GM21360 (cell line): ENCODE data around the gene CTSZ.
A peak's percentile ranks its signal among the peaks of the same experiment; 100 is the strongest.
"Not testable (repeated sequence)": the region's sequence is repeated elsewhere in the genome, so short reads cannot be mapped to it uniquely, and the experiment has no call there.

Source experiments
- ATAC-seq: cut with Tn5 transposase; IDR thresholded peaks from one replicate; pipeline ENCODE4 v1.9.1; 2021; ENCODE audit warnings: mild to moderate bottlenecking, moderate library complexity; ENCODE audit not compliant: unreplicated experiment

CTSZ gene

DNA sequence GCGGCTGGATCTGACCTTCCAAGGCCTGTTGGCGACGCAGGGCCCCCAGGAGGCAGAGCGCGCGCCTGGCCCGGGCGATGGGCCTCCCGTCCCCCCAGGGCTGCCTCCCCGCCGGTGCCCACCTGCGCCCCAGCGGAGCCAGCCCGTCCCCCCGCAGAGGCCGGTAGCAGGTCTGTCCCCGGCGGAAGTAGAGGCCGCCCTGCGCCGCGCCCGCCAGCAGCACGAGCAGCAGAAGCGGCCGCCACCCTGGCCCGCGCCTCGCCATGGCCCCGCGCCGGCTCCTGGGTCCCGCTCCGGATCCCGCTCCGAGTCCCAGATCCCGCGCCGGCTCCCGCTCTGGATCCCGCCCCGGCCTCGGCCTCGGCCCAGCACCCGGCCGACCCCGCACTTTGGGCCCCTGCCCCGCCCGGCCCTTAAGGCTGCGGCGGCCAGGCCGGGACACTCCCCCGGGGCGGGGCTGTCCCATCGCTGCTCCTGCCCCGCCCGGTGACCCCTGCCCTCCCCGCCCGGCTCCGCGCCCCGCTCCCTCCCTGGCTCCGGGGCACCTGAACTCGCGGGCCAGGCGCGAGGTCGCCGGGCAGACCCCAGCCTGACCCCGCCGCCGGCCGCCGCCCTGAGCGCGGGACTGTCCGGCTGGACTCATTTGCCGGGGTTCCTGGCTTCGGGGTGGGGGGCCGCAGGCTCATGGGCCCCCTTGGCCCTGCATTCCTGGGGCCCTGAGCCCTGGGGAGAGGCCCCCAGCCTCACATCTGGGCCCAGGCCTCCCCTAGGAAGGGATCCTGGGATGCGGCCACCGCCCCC, at the start of gene CTSZ:
Gene CTSZ, minus strand, starts transcription at position 391 of the 801 bp plus-strand sequence. Its CDS starts 126 bp downstream, at position 265.
- ATAC-seq: no peak

DNA sequence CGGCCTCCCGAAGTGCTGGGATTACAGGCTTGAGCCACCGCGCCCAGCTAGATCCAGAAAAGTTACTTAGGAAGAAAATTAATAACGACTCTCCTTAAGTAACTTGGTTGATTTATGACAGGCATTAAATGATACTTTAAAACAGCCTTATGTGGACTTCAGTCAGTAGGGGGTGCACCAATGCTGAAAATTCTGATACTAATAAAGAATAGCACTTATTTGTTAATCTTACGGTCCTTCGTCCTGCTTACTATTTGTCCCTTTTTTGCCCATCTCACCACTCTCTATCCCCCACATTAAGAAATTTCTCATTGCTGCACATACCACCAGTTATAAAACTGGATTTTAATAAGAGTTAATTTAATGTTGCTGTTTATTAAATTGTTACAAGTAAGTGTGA, 48.2 kb upstream of the CTSZ start:
- ATAC-seq: no peak

DNA sequence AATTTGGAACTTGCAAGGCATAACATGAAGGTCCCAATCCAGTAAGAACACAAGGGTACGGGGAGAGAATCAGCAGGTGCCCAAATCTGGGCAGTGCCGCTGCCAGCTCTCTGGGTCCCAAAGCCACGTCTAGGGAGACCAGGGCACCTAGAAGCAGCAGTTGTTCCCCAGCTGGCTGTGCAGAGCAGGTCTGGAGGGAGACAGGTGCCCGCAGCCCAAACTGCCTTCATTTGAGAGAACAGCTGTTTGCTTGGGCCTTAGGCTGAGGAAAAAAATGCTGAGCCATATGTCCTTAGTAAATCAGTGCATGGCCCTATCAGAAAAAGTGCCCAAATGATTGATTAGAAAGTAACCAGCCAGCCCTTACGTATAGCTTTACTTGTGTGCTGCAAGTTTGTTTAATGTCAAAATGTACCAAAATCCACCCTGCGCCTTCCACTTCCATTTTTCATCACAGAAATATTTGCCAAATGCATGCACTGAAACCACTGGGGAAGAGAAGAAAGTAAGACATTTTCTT, 44.7 kb upstream of the CTSZ start:
- no peak for ATAC-seq

DNA sequence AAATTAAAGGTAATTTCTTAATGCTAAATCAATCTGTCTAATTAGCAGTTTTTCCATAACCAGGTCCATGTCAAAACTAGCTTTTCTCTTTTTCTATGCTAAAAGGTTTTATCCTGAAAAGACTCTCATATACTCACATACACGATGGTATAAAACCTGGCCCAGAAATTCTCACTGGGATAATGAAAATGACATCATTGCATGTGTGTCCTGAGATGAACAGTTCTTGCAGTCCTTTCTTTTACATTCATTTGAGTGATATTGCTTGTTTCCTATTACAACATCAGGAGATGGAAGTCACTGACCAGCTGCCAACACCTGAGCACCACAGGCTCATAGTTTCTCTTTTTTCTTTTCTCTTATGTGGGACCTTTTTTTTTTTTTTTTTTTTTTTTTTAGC, 43.4 kb upstream of the CTSZ start:
- ATAC-seq: no peak

DNA sequence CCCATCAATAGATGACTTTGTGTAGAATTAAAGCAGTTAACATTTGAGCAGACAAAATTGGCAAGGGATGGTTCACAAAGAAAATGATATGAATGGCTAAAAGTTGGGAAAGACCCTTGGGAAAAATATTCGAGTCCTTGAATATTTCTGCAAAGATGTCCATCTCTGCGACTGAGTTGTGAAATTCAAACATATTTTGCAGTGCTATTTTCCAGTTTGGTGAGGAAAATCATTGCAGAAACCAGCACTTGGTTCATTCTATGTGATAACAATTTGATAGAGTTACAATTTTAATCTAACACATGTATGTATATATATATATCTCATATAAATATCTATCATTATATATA, 41.6 kb upstream of the CTSZ start:
- no peak for ATAC-seq

DNA sequence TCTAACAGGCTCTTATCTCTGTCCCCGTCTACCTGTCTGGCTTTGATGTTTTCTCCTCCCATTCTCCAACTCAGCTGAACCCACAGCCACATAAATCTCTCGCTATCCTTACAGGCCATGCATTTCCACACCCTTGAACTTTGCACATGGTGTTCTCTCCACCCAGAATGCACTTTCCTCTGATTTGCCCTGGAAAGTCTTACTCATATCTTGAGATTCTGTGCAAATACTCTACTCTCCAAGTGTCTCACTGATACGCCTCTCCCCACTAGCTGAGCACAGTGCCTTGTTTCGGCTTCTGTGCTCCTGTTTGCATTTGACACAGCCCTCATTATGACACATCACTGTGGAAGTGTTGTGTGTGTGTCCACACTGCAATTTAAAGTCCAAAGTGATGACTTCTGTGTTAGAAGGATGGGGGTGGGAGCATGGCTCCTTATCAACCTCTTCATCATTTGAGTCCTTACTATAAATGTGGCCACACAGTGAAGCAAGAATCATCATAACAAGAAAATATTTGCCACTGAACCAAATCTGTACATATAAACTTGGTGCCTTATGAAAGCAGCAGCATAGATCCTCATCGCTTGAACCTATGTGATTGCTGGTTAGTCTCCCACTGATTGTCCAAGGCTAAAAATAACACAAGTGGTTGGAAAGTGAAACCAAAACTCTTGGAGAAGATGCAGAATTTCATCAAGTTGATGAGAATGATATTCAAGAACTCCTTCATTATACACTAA, 41.1 kb upstream of the CTSZ start:
- no peak for ATAC-seq

DNA sequence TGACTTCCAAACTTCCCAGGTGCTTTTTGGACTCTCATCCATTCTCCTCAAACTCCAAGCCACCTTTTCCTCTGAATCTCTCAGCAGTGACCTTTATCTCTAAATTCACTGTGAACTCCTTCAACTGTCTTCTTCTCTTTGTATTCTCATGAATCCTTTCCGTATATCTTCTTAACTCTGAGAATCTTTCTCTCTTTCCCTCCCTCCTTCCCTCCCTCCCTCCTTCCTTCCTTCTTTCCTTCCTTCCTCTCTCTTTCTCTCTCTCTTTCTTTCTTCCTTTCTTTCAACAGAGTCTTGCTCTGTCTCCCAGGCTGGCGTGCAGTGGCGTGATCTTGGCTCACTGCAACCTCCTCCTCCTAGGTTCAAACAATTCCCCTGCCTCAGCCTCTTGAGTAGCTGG, 39.8 kb upstream of the CTSZ start:
- no peak for ATAC-seq

DNA sequence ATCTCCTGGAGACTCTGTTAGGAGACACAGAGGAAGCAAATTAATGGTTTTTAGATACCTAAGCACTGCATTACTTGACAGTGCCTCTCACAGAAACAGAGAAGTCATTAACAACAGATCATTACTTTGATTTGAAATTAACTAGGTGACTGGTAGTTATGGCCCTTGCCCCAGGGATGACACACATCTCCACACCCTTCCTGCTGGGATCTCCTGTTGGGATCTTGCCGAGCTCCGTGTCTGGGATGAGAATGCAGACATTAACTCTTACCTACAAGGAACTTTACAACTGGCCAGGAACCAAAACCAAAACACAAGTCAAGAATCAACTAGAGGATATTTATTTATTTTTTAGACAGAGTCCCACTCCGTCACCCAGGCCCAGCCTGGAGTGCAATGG, 37.7 kb upstream of the CTSZ start:
- no peak for ATAC-seq

DNA sequence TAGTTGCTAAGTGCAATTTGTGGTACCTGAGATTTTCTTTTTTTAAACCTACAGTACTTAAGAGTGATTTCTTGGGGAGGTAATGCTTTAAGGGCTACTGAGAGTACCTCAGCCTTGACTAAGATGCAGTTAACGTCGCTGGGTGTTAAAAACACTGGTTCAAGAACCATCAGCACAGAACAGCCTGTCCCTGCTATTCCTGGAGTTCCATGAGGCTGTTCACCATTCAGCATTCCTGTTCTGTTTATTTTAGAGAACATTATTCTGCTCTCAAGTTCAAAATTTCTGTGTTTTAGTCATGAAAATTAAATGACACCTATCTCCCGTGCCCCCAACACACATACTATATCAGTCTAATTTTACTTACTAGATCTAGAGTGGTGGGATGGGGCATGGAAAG, 37.2 kb upstream of the CTSZ start:
- ATAC-seq: no peak

DNA sequence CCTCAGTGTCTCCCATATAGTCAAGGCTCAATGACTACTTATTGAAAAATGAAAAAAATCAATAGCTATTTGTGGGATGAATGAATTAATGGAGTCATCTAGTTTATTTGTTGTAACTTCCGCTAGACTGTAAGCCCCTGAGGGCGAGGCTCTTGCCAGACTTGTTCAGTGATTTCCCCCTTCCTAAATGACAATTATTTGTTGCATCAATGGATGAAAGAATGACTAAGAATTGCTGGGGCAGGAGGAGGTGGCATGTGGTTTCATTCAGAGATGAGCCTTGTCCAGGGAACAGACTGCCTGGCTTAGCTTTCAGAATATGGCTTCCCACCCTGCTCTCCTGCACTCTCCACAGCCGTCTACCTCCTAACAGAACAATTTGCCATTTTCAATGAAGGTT, 36.6 kb upstream of the CTSZ start:
- ATAC-seq: no peak

DNA sequence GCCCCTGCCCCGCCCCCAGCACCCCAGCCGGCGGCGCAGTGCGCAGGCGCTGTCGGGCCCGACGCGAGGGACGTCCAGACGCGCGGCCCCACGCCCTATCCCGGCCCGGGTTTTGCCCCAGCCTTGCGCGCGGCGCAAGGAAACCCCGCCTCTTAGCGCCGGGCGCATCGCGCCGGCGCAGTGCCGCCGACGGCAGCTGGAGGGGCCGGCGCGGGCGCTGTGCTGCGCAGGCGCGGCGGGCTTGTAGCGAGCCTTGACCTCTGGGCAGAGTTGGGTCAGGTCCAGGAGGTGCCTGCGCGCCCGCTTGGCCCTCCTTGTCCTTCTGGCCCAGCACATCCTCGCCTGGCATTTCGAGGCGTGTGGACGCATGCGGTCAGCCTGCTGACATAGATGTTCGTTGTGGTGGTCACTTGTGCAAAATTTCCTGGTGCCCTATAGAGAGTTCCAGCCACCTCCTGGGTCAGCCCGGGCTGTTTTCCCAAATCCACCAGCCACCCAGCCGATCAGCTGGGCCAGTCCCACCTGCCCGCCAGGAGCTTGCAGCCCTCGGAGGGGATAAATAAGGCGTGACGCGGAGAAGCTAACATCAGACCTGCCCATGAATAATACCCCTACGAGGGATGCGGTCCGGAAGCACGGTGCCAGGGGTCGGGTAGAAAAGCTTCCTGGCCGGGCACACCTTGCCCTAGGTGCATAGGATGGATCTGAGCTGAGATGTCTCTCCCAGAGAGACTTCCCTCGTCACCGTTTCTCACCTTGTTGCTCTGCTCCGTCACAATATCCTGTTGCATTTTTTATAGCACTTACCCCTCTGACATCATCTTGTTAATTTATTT, 36.0 kb upstream of the CTSZ start:
- ATAC-seq: peak; percentile 92

DNA sequence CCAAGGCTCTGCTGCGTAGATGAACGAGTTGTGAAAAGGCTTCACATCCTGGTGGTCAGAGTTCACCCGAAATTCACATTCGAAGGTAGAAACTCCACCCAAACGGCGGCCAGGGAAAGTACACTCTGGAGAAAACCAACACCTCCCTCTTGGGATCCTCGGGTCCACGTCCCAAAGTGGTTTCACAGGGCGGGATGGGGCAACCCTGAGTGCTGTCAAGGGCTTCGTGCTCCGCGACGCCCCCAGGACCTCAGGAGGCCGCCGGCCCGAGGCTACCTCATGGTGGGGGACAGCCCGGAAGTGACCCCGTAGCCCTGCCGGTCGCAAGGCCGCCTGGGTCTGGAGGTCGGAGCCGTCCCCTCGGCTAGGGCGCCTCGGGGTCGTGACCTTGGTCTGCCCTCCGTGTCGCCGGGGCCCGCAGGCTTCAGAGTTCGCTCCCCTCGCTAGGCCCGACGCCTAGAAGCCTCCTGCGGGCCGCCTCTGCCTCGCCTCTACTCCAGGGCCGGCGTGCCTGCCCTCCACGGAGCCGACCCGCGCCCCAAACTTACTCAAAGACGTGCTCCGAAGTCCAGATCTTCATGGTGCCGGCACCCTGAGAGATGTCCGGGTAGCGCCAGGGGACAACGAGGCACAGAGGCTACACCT, 35.2 kb upstream of the CTSZ start, which contains the start of gene PRELID3B:
Gene PRELID3B, minus strand, starts transcription at position 636 of the 645 bp plus-strand sequence. Its CDS starts 56 bp downstream, at position 580.
- peak; percentile 25 for ATAC-seq

DNA sequence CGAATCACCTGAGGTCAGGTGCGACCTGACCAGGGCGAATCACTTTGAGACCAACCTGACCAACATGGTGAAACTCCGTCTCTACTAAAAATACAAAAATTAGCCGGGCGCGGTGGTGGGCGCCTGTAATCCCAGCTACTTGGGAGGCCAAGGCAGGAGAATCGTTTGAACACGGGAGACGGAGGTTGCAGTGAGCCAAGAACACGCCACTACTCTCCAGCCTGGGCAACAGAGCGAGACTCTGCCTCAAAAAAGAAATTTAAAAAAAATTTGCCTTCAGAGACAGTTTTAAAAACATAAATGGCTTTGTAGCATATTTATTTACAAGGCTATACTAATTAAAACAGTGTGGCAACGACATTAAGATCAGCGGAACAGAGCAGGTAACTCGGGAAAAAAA, 34.4 kb upstream of the CTSZ start:
- not testable (repeated sequence) for ATAC-seq

DNA sequence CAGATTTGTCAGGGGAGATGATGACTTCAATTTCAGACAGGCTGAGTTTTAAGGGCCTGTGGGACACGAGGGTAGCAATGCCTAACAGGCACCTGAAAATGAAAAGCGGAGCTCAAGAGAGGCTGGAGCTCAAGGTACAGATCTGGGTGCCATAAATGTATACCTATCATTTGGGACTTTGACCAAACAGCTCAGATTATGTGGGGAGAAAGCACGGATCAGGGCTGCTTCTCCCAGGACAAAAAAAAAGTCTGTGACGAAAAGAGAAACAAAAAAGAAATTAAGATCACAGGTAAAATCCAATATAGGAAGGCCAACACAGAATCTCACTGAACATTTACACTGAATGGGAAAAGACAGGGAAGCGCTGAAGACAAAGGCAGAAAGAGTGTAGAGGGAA, 33.6 kb upstream of the CTSZ start:
- ATAC-seq: no peak

DNA sequence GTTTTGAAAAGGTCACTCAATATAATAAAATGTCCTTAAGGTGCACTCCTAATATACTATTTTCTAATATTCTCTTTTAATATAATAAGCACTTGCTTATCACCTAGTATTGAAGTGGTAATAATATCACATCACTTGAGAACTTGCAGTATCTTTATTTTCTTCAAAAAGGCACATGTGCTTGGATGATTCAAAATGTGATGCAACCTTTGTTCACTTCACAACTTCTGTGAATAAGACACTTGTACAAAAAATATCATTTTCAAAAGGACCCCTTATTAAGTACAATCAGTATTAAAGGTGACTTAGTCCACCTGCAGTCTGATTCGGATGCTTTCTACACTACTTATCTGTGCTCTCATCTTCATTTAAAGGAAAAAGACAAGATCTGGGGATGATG, 32.2 kb upstream of the CTSZ start:
- no peak for ATAC-seq

DNA sequence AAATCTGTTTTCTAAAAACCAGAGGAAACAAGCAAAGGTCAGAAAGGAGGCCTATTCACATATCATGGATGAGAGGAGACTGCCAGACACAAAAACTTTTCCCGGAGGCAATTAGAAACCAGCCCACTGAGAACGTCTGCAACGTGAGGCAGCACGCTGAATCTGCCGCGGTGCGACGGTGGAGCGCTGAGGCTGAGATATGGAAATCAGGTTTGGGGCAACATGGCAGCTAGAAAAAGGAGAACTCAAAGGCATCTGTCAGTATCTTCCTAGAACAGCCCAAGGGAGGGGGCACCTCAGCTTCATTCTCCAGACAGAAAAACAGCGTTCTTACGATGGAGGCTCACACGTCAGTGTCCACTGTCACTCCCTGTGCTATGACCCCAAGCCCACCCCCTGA, 30.3 kb upstream of the CTSZ start:
- ATAC-seq: no peak

DNA sequence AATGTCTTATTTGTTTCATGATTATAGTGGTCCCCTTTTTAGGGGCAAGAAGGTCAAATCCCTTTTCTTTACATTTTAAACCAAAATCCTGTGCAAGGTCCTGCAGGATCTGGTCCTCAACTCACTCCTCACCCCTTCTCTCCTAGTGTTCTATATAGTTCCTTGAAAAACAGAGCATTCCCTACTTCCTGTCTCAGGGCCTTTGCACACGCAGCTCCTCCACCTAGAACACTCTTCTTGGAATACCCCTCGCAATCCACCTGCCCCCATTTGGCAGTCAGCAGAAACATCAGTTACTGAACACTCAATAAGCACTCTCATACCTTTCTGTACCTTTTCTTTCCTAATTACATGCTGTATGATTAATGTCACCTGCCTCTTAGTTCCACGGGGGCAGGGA, 28.3 kb upstream of the CTSZ start:
- ATAC-seq: no peak

DNA sequence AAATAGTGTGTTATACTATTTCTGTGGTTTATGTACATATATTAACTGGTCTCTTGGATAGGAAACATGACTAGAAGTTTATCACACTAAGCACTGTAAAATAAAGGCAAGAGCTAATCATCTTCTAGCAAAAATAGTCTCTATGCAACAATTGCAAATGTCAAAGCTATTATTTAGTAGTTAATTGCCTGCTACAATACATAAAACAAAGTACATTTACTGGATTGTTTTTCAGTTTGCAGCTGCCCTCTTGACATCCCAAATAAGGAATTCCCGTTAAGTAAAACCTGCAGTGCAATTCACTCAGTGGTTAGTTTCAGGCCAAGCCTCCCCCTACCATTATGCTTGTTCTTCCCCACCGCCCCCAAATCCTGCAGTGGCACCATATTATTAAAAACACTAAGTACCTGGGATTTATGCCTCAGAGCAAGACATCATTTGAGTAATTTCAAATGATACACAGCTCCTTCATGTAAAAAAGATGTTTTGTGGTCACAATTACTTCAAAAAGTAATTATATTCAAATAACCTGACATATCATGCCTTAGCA, 26.6 kb upstream of the CTSZ start:
- ATAC-seq: no peak

DNA sequence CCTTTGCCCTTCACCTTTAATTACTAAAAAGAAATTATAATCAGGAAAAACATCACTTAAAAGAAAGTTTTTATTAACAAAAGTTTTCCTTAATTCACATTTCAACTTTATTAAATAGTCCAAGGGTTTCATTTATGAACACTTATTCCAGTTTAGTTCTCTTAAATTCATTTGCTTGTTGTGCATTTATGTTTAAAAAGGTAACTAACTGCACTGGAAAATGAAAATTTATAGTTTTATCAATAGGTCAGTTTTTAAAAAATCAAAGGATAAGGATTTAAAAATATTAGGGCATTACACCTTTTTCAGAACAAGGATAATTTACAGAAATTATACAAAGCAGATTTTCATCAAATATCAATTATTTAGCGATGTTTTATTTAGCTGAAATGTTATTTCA, 26.0 kb upstream of the CTSZ start:
- no peak for ATAC-seq

DNA sequence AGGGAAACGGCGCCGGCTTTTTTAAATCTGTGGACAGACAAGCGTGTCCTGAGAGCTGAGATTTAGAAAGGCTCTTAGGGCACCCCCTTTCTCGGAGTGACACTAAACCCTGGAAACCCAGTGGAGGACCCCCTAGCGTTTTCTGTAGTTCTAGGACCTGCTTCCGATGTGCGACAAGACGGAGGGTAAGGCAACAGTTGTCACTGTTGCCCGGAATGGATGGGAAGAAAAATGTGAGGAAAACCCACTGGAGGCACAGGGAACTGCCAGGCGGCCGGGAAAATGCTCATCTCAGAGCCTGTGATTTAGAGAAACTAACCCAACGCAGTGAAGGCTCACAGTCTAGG, 25.6 kb upstream of the CTSZ start:
- no peak for ATAC-seq
